ENCODE measurements around the gene HSD17B8. TPM values are rescaled to one million over a fixed set of nuclear protein-coding genes. Genes with fewer than 3 reads are reported as not detected.

The HSD17B8 gene
- polyA plus RNA-seq, 2 of the 4 experiments (the other 2 are of a cell fraction), result 9.5 to 16.5 TPM

DNA sequence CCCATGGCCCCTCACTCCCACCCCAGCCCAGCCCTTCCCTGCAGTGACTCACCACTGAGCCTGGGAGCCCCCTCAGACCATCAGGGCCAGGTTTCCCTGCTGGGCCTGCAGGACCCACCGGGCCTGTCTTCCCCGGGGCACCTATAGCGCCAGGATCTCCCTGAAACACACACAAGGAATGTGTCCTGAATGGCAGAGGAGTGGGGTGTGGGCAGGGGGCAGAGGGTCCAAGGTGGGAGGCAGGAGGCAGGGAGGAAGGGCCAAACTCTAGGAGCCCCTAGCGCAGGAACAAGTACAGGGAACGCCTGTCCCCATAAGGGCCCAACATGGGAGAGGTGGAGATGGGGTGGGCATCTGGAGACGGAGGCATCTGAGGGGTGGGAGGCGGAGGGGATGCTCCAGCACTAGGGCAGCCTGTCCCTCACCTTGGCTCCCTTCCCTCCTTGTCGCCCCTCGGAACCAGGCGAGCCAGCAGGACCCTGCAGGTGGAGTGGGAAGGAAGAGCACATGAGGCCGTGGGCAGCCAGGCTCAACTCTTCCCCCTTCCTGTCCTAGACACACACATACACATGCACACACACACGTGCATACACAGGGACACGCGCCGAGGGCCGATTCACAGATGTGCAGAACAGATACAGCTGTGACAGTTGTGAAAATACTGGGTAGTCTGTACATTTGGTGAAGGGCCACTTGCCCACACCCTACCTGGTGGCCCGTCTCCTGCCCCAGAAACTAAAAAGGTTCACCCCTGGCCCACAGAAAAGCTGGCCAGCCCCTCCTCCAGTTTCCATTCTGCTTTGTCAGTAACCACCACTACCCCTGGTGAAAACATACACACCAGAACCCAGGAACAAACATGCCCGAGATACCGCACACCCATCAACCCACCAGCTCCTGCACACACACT lies 36.8 kb upstream of the HSD17B8 start:
- H3K4me2 ChIP-seq, result no peak overlapping the region
- H3K4me3 ChIP-seq, result no peak overlapping the region
- FAIRE-seq, result no peak
- no peak for DNase-seq (ENCODE audit: low read depth in 1 of 2, low spot score in 1 of 2)
- 77% methylated on average over 15 of the region's 19 CpGs for WGBS (ENCODE audit: missing lambda C conversion rate)
- no peak overlapping the region for H3K27ac ChIP-seq
- CTCF ChIA-PET, result no interaction called here
- no peaks in the 10 kb centered on the region for H3K4me1 ChIP-seq
- no peaks in the 10 kb centered on the region for H3K9me3 ChIP-seq
- TF ChIP-seq HOXB13 (CRISPR knock-in tag; IDR thresholded peaks at IDR 0.05; ENCODE audit: low read depth), result no peak
- TF ChIP-seq TFCP2L1 (CRISPR knock-in tag; IDR thresholded peaks at IDR 0.05), result no peak
- no peak for TF ChIP-seq CBX8 (IDR thresholded peaks at IDR 0.05)
- TF ChIP-seq NFE2L2 (conservative IDR thresholded peaks at IDR 0.05; ENCODE audit: low read length), result no peak
- TF ChIP-seq ZNF302 (CRISPR knock-in tag; IDR thresholded peaks at IDR 0.05), result no peak
- no peak for TF ChIP-seq KDM5A (IDR thresholded peaks at IDR 0.05)
- TF ChIP-seq, protein P1, sequence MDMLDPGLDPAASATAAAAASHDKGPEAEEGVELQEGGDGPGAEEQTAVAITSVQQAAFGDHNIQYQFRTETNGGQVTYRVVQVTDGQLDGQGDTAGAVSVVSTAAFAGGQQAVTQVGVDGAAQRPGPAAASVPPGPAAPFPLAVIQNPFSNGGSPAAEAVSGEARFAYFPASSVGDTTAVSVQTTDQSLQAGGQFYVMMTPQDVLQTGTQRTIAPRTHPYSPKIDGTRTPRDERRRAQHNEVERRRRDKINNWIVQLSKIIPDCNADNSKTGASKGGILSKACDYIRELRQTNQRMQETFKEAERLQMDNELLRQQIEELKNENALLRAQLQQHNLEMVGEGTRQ (IDR thresholded peaks at IDR 0.05), result no peak
- no peak for TF ChIP-seq ZFP36 (IDR thresholded peaks at IDR 0.05; ENCODE audit: borderline replicate concordance, partially characterized antibody)
- no peak for TF ChIP-seq PHF8 (IDR thresholded peaks at IDR 0.05; ENCODE audit: borderline replicate concordance, low read depth)
- ATAC-seq, result no peak
- POLR2A ChIA-PET, result no interaction called here

DNA sequence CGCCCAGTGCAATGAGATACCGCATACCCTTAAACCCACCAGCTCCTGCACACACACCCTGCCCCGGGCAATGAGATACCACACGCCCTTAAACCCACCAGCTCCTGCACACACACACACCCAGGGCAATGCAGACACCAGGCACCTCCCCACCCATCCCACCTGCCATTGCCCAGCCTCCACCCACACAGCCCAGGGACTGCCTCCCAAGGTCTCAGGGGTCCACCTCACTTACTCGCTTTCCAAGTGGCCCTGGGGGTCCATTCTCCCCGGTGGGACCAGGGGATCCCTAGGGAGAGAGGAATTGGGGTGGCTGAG lies 36.2 kb upstream of the HSD17B8 start:
- Histone ChIP-seq H3K4me3 (no peak overlapping the region), H3K27ac (no peak overlapping the region), H3K4me1 (no peaks in the 10 kb centered on the region), H3K4me2 (no peak overlapping the region), H3K9me3 (no peaks in the 10 kb centered on the region)
- CTCF ChIA-PET, result no interaction called here
- POLR2A ChIA-PET, result no interaction called here
- no peak for TF ChIP-seq NPAS2 (CRISPR knock-in tag; IDR thresholded peaks at IDR 0.05; ENCODE audit: borderline replicate concordance)
- FAIRE-seq, result no peak
- ATAC-seq, result no peak
- no peak for DNase-seq (ENCODE audit: low read depth in 1 of 2, low spot score in 1 of 2)
- 51% methylated on average over 4 of the region's 6 CpGs for WGBS (ENCODE audit: missing lambda C conversion rate)

DNA sequence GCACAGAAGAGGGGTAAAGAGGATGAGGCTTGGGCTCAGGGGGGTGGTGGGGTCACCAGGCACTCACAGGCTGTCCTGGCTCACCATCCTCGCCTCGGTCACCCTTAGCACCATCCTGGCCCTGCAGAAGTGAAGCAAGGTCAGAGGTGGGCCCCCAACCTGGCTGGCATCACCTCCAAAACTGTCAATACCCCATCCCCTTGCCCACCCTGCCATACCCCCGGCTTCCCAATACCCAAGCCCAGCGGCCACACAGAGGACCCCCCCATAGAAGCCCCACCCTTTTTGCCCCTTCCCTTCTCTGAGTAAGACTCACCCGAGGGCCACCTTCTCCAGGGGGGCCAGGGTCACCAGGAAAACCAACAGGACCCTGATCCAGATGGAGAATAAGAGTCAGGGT lies 35.8 kb upstream of the HSD17B8 start:
- Histone ChIP-seq H3K4me2 (no peak overlapping the region), H3K9me3 (no peaks in the 10 kb centered on the region), H3K27ac (no peak overlapping the region), H3K4me1 (no peaks in the 10 kb centered on the region), H3K4me3 (no peak overlapping the region)
- ChIA-PET POLR2A (no interaction called here), CTCF (no interaction called here)
- WGBS (ENCODE audit: missing lambda C conversion rate), result 30% methylated on average over 2 of the region's 5 CpGs
- TF ChIP-seq EHF (CRISPR knock-in tag; IDR thresholded peaks at IDR 0.05) (no peak), CBX8 (IDR thresholded peaks at IDR 0.05) (no peak), RARB (CRISPR knock-in tag; IDR thresholded peaks at IDR 0.05) (no peak), CHD2 (IDR thresholded peaks at IDR 0.05; ENCODE audit: low read length, partially characterized antibody) (no peak), GATA3 (IDR thresholded peaks at IDR 0.05; ENCODE audit: borderline replicate concordance) (no peak), SREBF2 (IDR thresholded peaks at IDR 0.05) (no peak), RAD21 (conservative IDR thresholded peaks at IDR 0.05 in 1 of 2, IDR thresholded peaks at IDR 0.05 in 1 of 2) (no peak), ZSCAN20 (CRISPR knock-in tag; IDR thresholded peaks at IDR 0.05) (no peak), RFX5 (IDR thresholded peaks at IDR 0.05) (no peak), TP53 (CRISPR knock-in tag; IDR thresholded peaks at IDR 0.05) (no peak), CBX2 (IDR thresholded peaks at IDR 0.05; ENCODE audit: borderline replicate concordance, low read depth) (no peak), SMC3 (IDR thresholded peaks at IDR 0.05) (no peak), MAFK (IDR thresholded peaks at IDR 0.05; ENCODE audit: partially characterized antibody) (no peak), POLR2A (IDR thresholded peaks at IDR 0.05; ENCODE audit: low read length) (no peak)
- TF ChIP-seq, protein P2, sequence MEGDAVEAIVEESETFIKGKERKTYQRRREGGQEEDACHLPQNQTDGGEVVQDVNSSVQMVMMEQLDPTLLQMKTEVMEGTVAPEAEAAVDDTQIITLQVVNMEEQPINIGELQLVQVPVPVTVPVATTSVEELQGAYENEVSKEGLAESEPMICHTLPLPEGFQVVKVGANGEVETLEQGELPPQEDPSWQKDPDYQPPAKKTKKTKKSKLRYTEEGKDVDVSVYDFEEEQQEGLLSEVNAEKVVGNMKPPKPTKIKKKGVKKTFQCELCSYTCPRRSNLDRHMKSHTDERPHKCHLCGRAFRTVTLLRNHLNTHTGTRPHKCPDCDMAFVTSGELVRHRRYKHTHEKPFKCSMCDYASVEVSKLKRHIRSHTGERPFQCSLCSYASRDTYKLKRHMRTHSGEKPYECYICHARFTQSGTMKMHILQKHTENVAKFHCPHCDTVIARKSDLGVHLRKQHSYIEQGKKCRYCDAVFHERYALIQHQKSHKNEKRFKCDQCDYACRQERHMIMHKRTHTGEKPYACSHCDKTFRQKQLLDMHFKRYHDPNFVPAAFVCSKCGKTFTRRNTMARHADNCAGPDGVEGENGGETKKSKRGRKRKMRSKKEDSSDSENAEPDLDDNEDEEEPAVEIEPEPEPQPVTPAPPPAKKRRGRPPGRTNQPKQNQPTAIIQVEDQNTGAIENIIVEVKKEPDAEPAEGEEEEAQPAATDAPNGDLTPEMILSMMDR (IDR thresholded peaks at IDR 0.05), result no peak
- FAIRE-seq (no peak), DNase-seq (ENCODE audit: low read depth in 1 of 2, low spot score in 1 of 2) (no peak), ATAC-seq (no peak)
